Right lobe of liver (tissue), 4 donors: ENCODE data around the gene TMEM42.

Source experiments
- POLR2A ChIP-seq: fragments of 450-650 bp; IDR thresholded peaks from one replicate; pipeline ENCODE4 v1.6.1; 2017; ENCODE audit warnings: antibody characterized with exemption, mild to moderate bottlenecking
- TF ChIP-seq, protein P1 (sequence below), 4 donors: fragments of 200-600 bp in 3 of 4; fragments of 450-650 bp in 1 of 4; IDR thresholded peaks; one replicate each; pipeline versions ENCODE4 v1.5.1 to v1.8.0; 2016 to 2022; ENCODE audit warnings: antibody characterized with exemption in 4 of 4, mild to moderate bottlenecking in 2 of 4
- donor health status: DM: no; HTN: no; CAD: no.
- donor health status: DM: no; HTN: no; CAD: no.
- donor health status: DM: no; HTN: yes; CAD: no.

DNA sequence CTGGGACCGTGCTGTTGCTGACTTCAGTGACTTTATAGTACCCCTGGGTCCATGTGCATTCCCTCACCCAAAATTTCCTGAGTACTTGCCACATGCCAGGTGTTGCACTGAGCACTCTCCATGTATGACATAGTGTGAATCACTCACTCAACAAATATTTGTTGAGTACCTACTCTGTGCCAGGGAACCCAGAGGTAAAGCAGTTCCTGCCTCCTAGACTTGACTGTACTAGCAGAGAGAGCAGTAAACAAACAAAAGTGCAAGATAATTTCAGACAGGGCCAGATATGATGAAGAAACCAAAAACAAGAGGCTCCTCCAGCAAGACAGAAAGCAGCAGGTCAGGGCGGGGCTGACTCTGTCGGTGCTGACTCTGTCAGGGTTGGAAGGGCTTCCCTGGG, 24.8 kb downstream of the TMEM42 start:
- TF ChIP-seq, protein P1, sequence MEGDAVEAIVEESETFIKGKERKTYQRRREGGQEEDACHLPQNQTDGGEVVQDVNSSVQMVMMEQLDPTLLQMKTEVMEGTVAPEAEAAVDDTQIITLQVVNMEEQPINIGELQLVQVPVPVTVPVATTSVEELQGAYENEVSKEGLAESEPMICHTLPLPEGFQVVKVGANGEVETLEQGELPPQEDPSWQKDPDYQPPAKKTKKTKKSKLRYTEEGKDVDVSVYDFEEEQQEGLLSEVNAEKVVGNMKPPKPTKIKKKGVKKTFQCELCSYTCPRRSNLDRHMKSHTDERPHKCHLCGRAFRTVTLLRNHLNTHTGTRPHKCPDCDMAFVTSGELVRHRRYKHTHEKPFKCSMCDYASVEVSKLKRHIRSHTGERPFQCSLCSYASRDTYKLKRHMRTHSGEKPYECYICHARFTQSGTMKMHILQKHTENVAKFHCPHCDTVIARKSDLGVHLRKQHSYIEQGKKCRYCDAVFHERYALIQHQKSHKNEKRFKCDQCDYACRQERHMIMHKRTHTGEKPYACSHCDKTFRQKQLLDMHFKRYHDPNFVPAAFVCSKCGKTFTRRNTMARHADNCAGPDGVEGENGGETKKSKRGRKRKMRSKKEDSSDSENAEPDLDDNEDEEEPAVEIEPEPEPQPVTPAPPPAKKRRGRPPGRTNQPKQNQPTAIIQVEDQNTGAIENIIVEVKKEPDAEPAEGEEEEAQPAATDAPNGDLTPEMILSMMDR (IDR thresholded peaks at IDR 0.05): no peak
- TF ChIP-seq POLR2A: no peak
